HG03342 (cell line): ENCODE measurements around the gene TSGA10IP.

Experiments used
- ATAC-seq: cut with Tn5 transposase; IDR thresholded peaks from one replicate; pipeline ENCODE4 v1.9.1; 2021; ENCODE audit warnings: mild to moderate bottlenecking, moderate library complexity; ENCODE audit not compliant: unreplicated experiment

TSGA10IP gene

DNA sequence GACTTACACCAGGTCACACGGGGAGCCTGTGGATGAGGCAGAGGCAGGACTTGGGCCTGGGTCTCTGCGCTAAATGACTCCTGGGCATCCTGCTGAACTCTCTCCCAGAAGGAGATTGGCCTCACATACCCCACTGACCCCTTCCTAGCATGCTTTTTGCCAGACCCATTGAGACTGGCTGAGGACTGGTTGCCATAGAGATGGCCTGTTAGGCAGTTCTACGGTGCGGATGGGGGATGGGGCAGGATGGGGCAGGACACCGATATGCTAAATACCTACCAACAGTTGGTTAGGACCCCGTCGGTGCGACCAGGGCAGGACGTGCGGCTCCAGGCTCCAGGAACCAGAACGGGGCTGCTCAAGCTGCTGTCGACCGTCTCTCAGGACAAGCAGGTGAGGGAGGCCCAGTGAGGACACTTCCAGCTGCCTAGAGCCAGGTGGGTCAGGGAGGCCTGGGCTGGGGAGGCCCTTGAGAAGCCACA, at the start of gene TSGA10IP:
TSS of gene TSGA10IP (plus strand) at position 51 of the 482 bp plus-strand sequence. CDS start at position 247, 196 bp downstream.
- ATAC-seq, result no peak

DNA sequence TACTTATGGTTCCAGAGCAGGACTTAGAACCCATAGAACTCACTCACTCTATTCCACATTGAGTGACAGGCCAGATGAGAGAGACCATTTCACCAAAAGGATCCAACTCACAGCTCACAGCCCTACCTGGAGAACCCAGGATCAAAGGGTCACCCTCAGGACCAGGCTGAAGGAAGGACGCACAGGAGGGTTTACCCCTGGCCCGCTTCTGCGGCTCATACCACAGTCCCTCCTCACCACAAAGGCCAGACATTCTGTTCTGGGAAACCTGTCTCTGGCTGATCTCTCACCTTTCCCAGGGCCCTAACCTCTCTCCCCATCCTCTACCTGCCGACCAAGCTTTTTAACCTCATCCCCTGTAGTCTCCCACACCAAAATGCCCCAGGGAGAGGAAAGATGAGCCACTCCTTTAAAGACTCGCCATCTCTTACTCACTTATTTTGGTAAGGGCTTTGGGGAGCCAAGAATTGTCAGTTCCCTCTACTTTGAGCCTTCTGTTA, 49.7 kb upstream of the TSGA10IP start:
- ATAC-seq, result no peak

DNA sequence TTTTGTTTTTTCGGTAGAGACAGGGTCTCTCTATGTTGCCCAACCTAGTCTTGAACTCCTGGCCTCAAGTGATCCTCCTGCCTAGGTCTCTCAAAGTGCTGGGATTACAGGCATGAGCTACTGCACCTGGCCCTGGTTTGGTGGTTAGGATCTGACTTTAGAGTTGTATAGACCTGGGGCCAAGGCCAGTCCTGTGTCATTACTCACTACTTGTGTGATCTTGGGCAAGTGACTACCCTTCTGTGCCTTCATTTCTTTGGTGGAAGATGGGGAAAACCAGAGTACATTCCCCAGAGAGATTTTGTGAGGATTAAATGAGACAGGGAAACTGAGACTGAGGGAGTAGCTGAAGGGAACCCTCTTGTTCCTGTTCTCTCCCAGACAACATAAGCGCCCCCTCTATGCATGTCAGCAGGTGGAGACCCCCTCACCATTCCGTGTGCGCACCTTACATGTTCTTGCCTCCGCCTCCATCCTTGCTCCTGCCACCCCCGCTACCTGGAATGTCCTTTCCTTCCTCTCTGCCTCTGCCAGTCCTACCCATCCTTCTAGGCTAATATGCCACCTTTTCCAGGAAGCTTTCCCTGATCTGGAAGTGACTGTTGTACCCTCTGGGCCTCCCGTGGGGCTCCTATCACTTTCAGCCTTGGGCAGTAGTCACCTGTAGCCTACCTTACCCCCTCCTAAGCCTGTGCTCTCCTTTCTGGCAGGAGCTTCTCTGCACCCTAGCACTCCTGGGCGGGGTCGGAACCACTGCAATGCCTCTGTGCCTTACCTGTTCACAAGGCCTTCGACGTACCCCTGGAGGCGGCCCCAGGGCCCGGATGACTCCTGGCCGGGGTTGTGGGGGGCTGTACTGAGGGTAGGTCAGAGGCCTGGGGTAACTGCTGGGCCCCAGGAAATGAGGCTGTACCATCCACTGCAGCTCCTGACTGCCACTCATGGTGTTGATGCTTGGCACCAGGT, 49.0 kb upstream of the TSGA10IP start:
- ATAC-seq, result no peak

DNA sequence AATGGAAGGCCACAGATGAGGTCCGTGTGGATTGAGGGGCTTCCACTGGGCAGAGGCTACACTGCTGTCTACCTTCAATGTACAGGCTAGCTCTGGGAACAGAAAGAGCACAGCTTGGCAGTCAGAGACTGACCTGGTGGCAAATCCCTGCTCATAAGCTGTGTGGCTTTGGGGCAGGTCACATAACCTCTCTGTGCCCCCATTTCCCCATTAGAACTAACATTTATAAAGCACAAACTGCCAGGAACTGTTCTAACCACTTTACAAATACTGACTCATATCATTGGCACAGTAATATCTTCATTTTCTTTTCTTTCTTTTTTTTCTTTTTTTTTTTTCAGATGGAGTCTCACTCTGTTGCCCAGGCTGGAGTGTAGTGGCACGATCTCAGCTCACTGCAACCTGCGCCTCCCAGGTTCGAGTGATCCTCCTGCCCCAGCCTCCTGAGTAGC, 48.2 kb upstream of the TSGA10IP start:
- ATAC-seq, result no peak

DNA sequence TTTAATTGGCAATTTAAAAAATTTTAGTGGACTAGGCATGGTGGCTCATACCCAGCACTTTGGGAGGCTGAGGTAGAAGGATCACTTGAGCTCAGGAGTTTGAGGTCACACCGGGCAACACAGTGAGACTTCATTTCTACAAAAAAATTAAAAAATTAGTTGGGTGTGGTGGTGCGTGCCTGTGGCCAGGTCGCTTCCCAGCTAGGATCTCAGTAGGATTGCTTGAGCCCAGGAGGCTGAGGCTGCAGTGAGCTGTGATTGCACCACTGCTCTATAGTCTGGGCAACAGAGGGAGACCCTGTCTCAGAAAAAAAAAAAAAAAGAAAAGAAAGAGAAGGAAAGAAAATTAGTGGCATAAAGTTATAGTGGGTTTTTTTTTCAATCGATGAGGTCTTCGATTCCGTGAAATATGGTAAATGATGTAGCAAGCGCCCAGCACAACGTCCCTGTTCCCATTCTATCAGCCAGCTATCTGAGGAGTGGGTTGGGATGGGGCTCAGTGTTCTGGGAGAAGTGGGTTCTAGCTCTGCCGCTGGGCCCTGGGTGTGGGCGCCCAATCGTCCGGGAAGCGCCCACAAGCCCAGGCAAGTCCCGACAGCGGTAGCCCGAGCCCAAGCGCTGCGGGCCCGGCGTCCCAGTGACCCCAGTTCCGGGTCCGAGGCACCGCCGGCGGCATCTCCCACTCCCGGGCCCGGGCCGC, 46.5 kb upstream of the TSGA10IP start:
- ATAC-seq, result no peak

DNA sequence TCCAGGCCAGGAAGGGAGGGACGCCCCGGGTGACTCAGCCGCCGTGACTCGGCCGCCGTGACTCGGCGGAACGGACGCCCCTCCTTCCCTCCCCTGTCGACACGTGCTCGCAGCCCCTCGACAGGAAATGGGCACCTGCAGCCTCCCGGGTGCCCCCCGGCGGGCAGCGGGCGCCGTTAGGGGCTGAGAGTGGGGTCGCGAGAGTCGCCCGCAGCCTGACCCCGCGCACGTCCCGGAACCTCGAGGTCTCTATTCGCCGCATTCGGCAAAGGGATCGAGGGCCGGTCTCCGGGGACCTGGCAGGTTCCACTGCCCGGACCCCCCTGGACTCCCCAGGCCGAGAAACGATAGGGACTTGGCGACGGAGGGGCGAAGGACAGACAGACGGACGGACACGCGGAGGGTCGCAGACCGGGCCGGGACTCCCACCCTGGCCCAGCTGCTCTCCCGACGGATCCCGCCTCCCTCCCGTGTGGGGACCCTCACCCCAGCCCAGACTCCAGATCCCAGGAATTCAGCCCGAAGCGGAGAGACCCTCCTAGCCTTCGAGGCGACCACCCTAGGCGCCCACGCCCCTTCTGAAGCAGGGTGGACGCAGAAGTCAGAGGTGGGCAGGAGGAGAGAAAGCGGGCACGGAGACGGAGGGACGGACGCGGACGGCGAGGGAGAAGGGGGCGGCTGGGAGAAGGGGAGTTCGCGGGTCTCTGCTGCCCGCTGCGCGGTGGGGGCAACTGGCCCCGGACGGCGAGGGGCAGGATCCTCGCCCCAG, 45.7 kb upstream of the TSGA10IP start:
- ATAC-seq, result peak; percentile 3

DNA sequence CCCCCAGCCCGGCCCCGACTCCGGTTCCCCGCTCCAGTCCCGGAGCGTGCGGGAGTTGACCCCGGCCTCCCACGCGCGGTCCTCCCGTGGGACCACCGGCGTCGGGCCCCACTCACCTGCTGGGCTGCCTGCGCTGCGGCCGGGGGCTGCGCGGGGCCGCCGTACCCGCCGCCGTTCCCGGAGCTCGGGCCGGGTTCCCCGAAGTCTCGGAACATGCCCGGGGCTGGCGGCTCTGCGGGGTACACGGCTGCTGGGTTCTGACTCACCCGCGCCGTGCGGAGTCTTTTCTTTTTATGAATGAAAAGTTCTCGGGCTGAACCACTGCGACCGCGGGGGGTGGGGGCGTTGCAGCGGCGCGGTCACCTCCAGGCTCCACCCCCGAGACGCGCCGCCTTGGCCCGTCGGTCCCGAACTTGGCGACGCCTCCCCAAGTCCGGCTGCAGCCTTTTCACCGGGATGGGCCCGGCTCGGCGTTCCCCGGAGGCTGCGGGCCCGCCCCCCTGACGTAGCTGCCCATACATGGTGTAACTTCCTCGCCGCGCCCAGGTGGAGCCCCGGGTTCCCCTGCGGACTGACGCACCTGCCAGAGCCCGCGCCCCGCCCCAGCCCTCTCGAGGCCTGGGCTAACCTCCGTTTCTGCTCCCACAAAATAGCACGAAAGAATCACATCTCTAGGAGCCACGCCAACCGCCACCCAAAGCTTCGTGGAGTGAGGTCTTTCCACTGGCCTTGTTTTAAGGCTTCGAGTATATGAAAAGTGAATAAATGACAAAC, 45.0 kb upstream of the TSGA10IP start, which contains the start of gene FOSL1:
TSS of gene FOSL1 (minus strand) at position 264 of the 774 bp plus-strand sequence. CDS start at position 215, 49 bp downstream.
- peak; percentile 79 for ATAC-seq

DNA sequence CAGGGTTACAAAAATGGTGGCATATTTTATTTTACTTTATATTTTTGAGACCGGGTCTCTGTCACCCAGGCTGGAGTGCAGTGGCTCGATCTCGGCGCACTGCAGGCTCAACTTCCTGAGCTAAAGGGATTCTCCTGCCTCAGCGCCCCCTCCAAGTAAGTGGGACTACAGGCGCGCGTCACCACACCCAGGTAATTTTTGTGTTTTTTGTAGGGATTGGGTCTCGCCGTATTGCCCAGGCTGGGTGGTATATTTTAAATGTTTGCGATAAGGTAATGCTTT, 44.4 kb upstream of the TSGA10IP start:
- no peak for ATAC-seq

DNA sequence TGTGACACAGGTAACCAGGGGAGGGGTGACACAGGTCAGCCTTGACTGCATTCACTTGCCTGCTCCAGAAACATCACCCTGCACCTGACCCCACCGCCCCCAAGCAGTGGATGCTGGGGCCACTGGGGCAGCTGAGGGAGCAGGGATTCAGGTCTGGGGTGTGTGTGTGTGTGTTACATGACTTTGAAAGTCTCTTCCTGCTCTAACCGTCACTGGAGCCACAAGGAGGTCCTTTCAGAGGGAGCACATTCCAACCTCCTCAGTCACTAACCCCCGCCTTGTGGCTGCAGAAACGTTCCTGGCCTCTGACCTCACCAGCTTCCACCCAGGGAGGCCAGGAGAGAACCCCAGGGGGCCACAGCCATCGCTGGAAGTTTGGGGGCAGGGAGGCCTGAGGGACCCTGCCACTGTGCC, 42.2 kb upstream of the TSGA10IP start:
- no peak for ATAC-seq

DNA sequence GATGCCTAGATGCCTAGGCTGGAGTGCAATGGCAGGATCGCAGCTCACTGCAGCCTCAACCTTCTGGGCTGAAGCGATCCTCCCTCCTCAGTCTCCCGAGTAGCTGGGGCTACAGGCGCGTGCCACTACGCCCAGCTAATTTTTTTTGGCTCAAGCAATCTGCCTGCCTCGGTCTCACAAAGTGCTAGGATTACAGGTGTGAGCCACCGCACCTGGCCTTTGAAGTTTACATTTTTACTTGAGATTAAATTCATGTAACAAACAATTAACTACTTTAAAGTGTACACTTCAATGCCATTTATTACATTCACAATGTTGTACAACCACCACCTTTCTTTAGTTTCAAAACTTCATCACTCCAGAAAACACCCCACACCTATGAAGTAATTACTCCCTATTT, 41.6 kb upstream of the TSGA10IP start:
- no peak for ATAC-seq

DNA sequence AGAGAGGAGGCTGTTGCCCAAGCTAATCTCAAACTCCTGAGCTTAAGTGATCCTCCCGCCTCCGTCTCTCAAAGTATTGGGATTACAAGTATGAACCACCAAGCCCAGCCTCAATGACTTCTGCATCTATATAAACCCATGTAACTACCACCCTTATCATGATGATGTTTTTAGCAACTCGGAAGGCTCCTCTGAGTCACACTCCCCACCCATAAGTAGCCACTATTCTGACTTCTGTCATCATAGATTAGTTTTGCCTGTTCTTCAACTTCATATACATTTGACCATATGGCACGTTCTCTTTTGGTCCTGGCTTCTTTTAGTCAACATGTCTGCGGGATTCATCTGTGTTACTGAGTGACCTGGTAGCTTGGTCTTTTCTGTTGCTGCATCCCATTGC, 38.7 kb upstream of the TSGA10IP start:
- ATAC-seq, result no peak

DNA sequence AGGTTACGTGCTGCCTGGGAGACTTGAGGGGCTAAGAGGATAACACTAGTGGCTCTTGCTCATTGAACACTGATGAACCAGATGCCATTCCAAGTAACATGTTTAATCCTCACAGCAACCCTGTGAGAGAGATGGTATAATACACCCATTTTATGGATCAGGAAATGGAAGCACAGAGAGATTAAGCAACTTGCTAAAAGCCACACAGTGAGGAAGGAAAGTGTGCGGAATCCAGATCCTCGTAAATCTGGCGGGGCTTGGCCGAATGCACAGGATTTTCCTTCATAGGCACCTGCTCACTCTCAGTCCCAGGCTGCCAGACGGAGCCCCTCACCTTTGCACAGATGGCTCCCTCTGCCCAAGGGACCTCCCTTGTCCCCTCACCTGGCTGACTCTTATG, 37.4 kb upstream of the TSGA10IP start:
- no peak for ATAC-seq

DNA sequence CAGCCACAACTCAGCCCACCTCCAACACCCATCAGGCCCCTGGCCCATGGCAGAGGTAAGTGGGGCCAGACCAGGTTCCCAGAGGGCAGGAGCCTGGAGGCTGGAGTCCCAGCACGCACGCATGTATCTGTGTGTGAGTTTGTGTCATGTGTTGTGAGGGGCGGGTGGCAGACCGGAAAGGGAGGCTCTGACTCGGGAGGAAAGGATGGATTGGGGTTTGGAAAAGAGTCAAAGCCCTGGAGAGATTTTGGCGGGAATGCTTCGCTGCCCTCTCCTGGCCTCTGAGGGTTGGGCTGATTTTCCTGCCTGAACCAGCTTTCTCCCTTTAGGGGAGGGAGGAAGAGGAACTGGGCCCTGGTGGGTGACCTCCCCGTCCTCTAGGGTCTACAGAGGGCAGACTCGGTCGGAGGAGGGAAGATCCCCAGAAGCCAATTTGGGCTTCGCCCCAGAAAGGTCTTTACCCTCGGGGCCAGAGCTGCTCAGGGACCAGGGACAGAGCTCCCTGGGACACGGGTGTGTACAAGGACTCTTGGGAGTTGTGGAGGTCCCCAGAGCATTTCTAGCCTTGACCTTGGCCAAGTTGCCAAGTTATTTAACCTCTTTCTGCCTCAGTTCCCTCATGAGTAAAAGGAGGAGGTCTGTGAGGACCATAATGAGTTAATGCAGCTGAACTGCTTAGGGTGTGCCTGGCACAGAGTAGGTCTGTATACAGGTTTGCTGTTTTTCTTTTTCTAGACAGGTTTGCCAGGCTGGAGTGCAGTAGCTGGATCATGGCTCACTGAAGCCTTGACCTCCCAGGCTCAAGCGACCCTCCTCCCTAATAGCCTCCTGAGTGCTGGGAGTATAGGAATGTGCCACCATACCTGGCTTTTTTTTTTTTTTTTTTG, 33.4 kb upstream of the TSGA10IP start:
- no peak for ATAC-seq

DNA sequence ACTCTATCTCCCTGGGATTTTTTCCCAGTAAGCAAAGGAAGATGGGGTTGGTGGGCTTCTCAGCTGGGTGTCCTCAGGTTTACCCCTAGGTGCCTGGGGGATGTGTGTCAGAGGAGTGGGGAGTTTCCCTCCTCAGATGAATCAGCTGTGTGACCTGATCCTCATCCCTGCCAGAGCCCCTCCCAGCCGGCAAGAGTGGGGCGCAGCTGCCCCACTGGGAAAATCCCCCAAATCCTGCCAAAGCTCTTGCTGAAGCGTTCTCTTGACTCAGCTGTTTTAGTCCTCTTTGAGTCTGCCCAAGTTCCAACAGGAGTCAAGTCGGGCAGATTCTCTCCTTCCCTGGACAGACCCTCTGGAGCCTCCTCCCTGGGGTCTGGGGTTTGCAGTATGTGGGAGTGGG, 32.4 kb upstream of the TSGA10IP start:
- ATAC-seq, result no peak

DNA sequence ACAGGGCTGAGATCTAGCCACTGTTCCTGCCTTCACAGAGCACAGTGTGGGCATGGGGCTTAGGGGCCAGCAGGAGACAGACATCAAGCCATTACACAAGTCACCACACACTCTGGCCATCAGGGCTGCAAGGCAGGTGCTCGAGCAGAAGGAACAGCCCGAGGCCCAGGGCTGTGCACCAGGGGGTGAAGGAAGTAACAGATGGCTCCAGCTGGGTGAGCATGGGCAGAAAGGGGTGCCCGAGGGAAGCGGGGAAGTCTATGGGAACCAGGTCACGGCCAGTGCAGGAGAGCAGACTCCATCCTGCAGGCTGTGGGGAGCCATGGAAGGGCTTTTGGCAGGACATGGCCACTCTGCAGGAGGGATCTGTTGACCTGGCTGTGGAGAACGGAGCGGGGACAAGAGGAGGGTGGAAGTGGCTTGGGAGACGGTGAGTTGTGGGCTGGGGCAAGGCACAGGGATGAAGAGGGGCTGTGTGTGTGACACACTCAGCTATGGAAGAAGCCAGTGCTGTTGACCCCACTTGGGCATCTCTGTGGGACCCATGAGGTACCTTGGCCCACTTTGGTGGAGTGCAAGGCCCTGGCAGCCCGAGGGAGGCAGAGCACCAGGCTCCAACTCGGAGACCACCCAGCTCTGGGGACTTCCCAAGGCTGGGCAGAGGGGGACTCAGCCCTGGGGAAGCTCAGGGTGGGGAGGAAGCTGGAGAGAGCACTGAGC, 30.0 kb upstream of the TSGA10IP start:
- no peak for ATAC-seq

DNA sequence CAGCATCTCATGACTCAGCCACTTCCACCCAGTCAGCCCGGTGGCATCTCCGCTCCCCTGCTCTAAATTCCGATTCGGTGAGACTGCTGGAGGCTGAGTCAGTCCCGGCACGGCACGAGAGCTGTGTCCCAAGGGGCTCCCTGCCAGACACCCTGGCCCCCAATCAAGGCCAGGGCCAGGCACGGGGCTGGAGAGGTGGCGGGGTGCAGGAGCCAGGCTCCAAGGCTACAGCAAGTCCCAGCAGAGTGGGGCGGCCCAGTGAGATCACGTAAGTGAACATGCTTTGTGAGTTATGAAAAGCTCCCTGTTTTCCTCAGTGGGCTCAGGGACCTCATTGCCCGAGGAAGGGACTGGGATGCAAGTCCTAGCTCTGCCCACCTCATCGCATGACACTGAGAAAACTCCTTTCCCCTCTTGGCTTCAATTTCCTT, 29.4 kb upstream of the TSGA10IP start:
- ATAC-seq, result no peak

DNA sequence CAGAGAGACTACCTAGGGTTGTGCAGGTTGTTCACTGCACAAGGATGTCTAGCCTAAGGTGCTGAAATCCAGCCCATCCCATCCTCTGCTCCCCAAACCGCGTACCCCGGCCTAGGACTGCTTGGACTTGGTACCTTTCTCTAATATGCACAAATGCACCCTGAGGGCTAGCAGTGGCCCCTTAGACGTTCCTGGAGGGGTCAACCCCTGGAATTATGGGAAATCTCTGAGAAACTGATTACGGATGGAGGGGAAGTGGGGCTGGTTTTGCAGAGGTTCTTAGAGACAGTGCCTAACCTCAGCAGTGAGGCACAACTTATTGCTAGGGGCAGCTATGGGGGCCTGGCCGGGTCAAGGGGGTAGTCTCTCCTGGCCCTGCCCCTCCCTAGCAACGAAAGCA, 28.9 kb upstream of the TSGA10IP start:
- ATAC-seq, result no peak

DNA sequence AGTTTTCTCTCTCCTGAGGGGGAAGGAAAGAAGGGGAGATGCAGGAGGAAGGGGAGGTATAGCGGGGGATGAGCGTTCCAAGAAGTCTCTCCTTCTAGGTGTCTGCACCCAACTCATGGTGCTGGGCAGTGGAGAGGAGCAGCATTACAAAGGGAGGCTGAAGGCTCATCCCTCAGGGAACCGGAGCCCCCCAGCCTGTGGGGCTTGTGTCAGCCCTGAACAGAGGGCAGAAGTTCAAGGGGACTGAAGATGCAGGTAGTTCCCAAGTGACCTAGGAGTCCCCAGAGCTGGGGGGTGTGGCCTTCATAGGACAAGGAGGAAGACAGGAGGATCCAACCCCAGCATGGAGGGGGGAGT, 28.2 kb upstream of the TSGA10IP start:
- no peak for ATAC-seq
